ENCODE measurements around the gene C1orf35.

Gene C1orf35

Small RNA genes lying within 50 kb of the gene (microRNA-seq; reads per million reads assigned to microRNA genes)
- 1.5 reads per million for gene MIR3620
